Memory B cell (primary cell): ENCODE measurements around the gene ETV4.
A peak's percentile ranks its signal among the peaks of the same experiment; 100 is the strongest.
"Not testable (repeated sequence)": the region's sequence is repeated elsewhere in the genome, so short reads cannot be mapped to it uniquely, and the experiment has no call there.

Experiments
- ATAC-seq: fragments of 150-1000 bp; cut with Tn5 transposase; 2 replicates; pipeline ENCODE4 v1.10.0; 2021; ENCODE audit warnings: low read depth, mild to moderate bottlenecking, moderate library complexity
- DNase-seq, 2 donors: peaks; one replicate each; pipeline ENCODE4 v3.0.0; 2022; ENCODE audit warnings: low spot score in 2 of 2
- H3K27ac Mint-ChIP-seq: one replicate; pipeline ENCODE4 v1.8.0; 2022; ENCODE audit warnings: mild to moderate bottlenecking, moderate library complexity, mixed read lengths
- H3K27me3 Mint-ChIP-seq: one replicate; pipeline ENCODE4 v1.8.0; 2022; ENCODE audit warnings: mixed read lengths
- H3K36me3 Mint-ChIP-seq: one replicate; pipeline ENCODE4 v1.8.0; 2022; ENCODE audit warnings: mild to moderate bottlenecking, mixed read lengths
- H3K4me1 Mint-ChIP-seq: one replicate; pipeline ENCODE4 v1.8.0; 2022; ENCODE audit warnings: mixed read lengths
- H3K4me3 Mint-ChIP-seq: one replicate; pipeline ENCODE4 v1.8.0; 2022; ENCODE audit warnings: mild to moderate bottlenecking, moderate library complexity, mixed read lengths
- H3K9me3 Mint-ChIP-seq: one replicate; pipeline ENCODE4 v1.8.0; 2022; ENCODE audit warnings: mixed read lengths

The ETV4 gene

DNA sequence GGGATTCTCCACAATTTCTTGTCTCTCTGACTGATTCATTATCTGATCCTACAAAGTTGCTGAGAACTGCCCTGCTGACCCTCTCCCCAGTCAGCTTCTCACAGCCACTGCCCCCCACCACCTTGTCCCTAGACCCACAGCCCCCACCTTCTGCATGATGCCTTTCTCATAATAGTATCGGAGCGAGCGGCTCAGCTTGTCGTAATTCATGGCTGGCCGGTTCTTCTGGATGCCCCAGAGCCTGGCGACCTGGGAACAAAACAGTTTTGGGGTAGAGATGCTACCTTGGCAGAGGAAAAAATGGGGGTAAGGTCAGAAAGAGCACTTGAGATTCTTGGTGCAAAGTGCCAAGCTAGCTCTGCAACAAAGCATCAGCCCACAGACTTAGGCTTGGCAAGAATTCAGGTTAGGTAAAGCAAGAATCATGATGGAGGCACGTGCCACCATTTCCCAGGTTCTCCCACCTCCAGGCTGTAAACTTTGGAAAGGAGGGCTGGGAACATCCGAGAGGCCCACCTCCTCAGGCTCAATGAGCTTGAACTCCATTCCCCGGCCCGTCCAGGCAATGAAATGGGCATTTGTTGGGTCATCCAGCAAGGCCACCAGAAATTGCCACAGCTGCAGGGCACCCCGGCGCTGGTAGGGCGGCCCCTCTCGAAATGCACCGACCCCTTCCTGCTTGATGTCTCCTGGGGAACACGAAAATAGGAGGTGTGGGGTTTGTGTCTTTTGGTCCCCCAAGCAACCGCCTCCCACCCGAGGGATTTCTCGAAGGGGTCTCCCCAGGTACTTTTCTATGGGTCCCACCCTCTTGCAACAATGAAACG, 16.9 kb downstream of the ETV4 start:
- Mint-ChIP-seq H3K27ac (no peak overlapping the region), H3K36me3 (peaks cover 16% of the 10 kb centered on the region), H3K4me1 (peaks cover 5% of the 10 kb centered on the region), H3K27me3 (no peaks in the 10 kb centered on the region), H3K4me3 (no peak overlapping the region), H3K9me3 (no peaks in the 10 kb centered on the region)
- DNase-seq (no peak), ATAC-seq (no peak)

DNA sequence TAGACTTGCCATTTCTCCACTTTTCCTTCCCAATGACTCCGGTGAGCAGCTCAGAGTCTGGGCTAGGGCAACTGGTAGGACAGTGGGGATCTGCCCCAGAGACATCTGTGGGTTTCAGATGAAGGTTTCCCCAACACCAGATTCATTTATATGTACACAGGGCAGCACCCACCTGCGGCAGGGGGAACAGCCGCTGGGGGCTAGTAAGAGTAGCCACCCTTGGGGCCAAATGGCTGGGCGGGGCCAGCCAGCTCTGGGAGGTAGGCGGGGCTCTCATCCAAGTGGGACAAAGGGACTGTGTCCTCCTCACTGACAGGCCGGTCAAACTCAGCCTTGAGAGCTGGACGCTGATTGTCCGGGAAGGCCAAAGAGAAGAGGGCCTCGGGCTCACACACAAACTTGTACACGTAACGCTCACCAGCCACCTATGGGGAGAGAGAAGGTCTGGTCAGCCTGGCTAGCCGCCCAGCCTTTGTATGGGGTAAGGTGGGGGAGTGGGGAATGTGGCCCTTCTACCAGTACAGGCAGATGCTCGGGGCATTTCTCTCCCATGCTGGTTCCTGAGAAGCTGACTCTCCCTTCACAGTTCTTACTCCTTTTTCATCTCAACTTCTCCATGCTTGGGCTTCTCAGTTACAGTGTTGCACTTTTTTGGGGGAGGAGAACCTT, 17.7 kb downstream of the ETV4 start:
- no peak overlapping the region for H3K27ac Mint-ChIP-seq
- no peaks in the 10 kb centered on the region for H3K27me3 Mint-ChIP-seq
- ATAC-seq: no peak
- H3K4me1 Mint-ChIP-seq: peaks cover 5% of the 10 kb centered on the region
- no peak overlapping the region for H3K4me3 Mint-ChIP-seq
- H3K36me3 Mint-ChIP-seq: peaks cover 19% of the 10 kb centered on the region
- no peak for DNase-seq
- H3K9me3 Mint-ChIP-seq: no peaks in the 10 kb centered on the region

DNA sequence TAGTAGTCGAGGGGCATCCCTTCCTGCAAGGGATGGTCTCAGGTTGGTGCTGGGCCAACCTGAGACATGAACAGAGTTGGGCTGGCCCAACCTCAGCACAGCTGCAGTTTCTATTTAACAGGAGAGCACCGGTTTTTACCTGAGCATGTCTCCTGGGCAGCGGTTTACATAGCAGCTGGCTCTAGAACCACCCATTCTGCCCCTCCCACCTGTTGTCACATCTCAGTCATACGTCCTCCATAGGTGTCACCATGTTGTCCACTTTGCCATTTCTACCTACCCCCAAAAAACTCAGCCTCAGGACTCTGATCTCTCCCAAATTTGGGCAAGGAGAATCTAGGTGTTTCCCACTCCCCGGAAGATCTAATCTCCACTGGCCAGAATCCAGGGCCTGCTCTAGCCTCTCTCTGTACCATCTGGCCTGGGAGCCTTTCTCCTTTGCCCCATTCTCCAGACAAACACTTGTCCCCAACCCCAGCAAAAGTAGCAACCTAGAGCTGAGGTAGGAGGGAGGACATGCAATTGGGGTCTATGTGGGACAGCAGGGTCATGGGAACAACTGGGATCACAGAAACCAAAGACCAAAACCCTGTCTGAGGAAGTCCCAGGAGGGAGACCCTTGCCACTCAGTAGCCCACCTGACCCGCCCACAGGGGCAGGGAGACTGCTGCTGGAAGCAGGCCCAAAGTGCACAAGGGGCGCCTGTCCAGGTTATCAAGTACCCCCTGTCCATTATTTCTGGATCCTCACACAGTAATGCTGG, 19.1 kb downstream of the ETV4 start:
- peaks cover 5% of the 10 kb centered on the region for H3K4me1 Mint-ChIP-seq
- H3K4me3 Mint-ChIP-seq: no peak overlapping the region
- ATAC-seq (no peak), DNase-seq (no peak)
- no peak overlapping the region for H3K27ac Mint-ChIP-seq
- H3K27me3 Mint-ChIP-seq: no peaks in the 10 kb centered on the region
- no peaks in the 10 kb centered on the region for H3K9me3 Mint-ChIP-seq
- peaks cover 19% of the 10 kb centered on the region for H3K36me3 Mint-ChIP-seq

DNA sequence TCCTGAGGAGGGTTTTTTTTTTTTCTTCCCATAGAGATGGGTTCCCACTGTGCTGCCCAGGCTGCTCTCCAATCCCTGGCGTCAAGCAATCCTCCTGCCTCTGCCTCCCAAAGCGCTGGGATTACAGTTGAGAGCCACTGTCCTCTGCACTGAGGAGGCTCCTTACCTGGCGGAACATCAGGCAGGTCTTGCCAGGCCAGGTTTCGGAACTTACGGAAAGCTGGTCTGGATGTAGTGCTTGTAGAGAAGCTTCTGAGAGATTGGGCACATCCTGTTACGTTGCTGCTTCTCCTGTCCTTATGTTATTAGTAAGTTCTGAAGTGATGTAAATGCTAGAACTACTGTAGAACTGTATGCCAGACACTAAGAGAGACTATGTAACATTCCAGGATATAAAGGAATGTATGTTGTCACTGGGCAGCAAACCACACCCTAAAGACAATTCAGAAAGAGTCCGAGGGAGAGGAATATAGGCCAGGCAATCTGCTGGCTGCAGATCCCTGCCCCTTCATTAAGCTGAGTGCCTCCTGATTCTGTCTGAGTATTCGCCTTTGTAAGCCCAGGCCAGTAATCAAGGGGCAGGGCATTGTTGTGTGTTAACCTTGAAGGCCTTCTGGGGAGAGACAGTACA, 21.1 kb downstream of the ETV4 start:
- H3K4me3 Mint-ChIP-seq: no peak overlapping the region
- DNase-seq (no peak), ATAC-seq (no peak)
- H3K27me3 Mint-ChIP-seq: no peaks in the 10 kb centered on the region
- H3K4me1 Mint-ChIP-seq: peaks cover 7% of the 10 kb centered on the region
- peaks cover 30% of the 10 kb centered on the region for H3K36me3 Mint-ChIP-seq
- H3K9me3 Mint-ChIP-seq: no peaks in the 10 kb centered on the region
- no peak overlapping the region for H3K27ac Mint-ChIP-seq

DNA sequence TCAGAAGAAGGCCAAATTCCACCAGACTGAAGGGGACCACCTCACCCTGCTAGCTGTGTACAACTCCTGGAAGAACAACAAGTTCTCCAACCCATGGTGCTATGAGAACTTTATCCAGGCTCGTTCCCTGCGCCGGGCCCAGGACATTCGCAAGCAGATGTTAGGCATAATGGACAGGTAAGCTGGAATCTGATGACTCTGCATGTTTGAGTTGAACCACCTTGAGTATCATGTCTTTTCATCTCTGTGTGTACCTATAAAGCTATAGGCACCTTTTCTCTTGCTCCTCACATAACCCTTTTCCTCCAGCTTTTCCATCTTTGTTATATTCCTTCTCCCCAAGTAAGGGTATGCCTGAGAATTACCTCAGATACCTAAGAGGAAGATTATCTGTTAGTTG, 24.8 kb downstream of the ETV4 start:
- H3K9me3 Mint-ChIP-seq: no peaks in the 10 kb centered on the region
- H3K4me1 Mint-ChIP-seq: peaks cover 7% of the 10 kb centered on the region
- H3K4me3 Mint-ChIP-seq: no peak overlapping the region
- ATAC-seq: no peak
- H3K27me3 Mint-ChIP-seq: no peaks in the 10 kb centered on the region
- H3K36me3 Mint-ChIP-seq: peaks cover 43% of the 10 kb centered on the region
- DNase-seq: no peak
- no peak overlapping the region for H3K27ac Mint-ChIP-seq

DNA sequence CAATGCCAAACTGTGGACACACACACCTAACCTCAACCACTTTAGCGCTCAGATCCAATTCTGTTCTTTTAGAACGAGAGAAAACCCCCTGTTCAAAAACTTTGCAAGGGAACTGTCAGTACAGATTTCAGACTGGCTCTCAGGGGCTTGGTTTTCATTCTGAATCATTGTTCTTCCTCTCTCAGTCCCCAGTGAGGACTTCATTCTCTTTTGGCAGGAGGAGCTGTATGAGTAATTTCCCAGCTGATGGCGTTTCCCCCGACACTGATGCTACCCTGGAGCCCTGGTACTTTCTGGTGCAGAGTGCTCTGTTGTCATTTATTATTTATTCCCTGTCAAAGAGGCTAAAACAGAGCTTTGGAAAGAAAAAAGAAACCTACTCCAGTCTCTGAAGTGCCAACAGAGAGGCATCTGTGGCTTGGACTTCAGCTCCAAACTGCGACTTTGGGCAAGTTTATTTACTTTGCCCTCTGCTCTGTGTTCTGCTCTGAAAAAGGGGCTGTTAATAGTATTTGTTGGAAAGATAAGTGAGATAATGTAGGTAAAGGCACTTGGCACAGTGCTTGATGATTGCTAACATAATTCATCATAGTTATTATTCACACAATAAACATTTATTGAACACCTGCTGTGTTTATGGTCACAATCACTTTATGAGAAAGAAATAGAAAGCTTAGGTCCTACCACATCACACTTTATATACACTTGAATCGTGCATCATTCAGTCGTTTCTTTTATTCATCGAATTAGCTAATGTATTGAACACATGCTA, 28.3 kb downstream of the ETV4 start:
- H3K36me3 Mint-ChIP-seq: peaks cover 40% of the 10 kb centered on the region
- no peak overlapping the region for H3K4me3 Mint-ChIP-seq
- DNase-seq (no peak), ATAC-seq (no peak)
- no peaks in the 10 kb centered on the region for H3K27me3 Mint-ChIP-seq
- peaks cover 7% of the 10 kb centered on the region for H3K4me1 Mint-ChIP-seq
- no peak overlapping the region for H3K27ac Mint-ChIP-seq
- no peaks in the 10 kb centered on the region for H3K9me3 Mint-ChIP-seq

DNA sequence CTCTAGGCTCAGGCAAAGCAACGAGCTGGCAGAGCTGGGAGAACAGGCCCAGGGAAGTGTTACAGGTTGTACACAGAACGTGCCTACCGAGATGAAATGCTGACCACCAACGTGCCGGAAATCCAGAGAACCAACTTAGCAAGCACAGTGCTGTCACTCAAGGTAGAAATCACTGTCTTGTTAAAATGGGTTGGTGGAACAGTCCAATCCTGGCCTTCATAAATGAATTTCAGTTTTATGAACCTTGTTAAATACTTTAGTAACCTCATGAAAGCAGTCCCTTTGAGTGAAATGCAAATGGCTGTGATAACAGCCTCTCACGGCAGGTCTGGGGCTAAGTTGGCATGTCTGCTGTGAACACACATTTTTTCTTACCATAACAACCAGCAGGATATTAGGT, 29.0 kb downstream of the ETV4 start:
- Mint-ChIP-seq H3K27ac (peak overlapping the region; percentile 73), H3K4me1 (peaks cover 7% of the 10 kb centered on the region)
- no peak for ATAC-seq

DNA sequence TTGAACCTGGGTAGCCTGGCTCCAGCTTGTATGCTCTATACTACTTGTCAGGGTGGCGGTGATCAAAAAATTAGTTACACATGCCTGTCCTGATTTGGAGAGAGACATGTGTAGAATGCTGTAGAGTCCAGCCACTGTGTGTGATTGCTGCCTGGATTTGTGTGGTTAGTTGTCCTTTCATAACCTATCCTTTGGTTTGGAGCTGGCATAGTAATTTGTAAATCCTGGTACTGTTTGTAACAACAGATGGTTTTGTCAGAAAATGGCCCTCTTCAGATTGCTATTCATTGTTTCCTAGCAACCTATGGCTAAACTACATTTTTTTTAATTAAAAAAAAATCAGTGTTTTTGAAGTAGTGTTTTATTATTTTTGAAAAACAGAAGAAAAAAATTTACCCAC, 30.5 kb downstream of the ETV4 start:
- Mint-ChIP-seq H3K9me3 (no peaks in the 10 kb centered on the region), H3K27ac (no peak overlapping the region), H3K4me1 (peaks cover 6% of the 10 kb centered on the region), H3K36me3 (peaks cover 40% of the 10 kb centered on the region), H3K4me3 (no peak overlapping the region), H3K27me3 (no peaks in the 10 kb centered on the region)
- no peak for ATAC-seq
- DNase-seq: no peak

More for the DNA sequence above, 29.0 kb downstream of the ETV4 start:
- Mint-ChIP-seq H3K9me3 (no peaks in the 10 kb centered on the region), H3K36me3 (peaks cover 43% of the 10 kb centered on the region), H3K27me3 (no peaks in the 10 kb centered on the region), H3K4me3 (no peak overlapping the region)
- DNase-seq: no peak

DNA sequence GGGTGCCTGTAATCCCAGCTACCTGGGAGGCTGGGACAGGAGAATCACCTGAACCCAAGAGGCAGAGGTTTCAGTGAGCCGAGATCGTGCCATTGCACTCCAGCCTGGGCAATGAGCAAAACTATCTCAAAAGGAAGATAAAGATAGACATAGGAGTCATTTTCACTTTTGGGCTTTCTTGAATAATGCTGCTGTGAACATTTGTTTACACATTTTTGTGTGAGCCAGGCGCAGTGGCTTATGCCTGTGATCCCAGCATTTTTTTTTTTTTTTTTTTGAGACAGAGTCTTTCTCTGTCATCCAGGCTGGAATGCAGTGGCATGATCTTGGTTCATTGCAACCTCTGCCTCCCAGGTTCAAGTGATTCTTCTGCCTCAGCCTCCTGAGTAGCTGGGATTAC, 34.9 kb downstream of the ETV4 start:
- peaks cover 31% of the 10 kb centered on the region for H3K36me3 Mint-ChIP-seq

DNA sequence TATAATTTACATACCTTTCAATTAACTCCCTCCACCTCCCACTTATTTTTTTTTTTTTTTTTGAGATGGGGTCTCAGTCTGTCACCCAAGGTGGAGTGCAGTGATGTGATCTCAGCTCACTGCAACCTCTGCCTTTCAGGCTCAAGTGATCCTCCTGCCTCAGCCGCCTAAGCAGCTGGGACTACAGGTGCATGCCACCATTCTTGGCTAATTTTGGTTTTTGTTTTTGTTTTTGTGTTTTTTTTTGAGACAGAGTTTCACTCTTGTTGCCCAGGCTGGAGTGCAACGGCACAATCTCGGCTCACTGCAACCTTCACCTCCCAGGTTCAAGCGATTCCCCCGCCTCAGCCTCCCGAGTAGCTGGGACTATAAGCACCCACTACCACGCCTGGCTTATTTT, 36.7 kb downstream of the ETV4 start:
- H3K27ac Mint-ChIP-seq: peak overlapping the region; percentile 71
- H3K4me3 Mint-ChIP-seq, DNase-seq, H3K4me1 Mint-ChIP-seq, H3K27me3 Mint-ChIP-seq, H3K9me3 Mint-ChIP-seq: not testable (repeated sequence)
- peaks cover 37% of the 10 kb centered on the region for H3K36me3 Mint-ChIP-seq
- ATAC-seq: peak; percentile 46

More for the DNA sequence above, 34.9 kb downstream of the ETV4 start:
- not testable (repeated sequence) for DNase-seq, ATAC-seq, H3K4me3 Mint-ChIP-seq, H3K9me3 Mint-ChIP-seq, H3K4me1 Mint-ChIP-seq, H3K27me3 Mint-ChIP-seq
- H3K27ac Mint-ChIP-seq: peak overlapping the region; percentile 28

DNA sequence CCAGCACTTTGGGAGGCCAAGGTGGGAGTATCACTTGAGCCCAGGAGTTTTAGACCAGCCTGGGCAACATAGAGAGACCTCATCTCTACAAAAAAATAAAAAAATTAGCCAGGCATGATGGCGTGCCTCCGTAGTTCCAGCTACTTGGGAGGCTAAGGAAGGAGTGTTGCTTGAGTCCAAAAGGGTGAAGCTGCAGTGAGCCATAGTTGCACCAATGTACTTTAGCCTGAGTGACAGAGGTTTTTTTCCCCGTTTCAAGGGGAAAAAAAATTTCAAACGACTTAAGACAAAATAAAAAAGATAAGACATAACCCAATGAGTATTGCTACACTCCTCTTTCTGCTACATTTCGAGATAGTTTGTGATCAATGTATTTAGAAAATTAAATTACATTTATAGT, 55.5 kb downstream of the ETV4 start:
- Mint-ChIP-seq H3K36me3 (peaks cover 35% of the 10 kb centered on the region), H3K9me3 (no peaks in the 10 kb centered on the region), H3K27me3 (no peaks in the 10 kb centered on the region), H3K4me3 (no peak overlapping the region), H3K27ac (no peak overlapping the region), H3K4me1 (peaks cover 2% of the 10 kb centered on the region)
- DNase-seq: no peak
- no peak for ATAC-seq

DNA sequence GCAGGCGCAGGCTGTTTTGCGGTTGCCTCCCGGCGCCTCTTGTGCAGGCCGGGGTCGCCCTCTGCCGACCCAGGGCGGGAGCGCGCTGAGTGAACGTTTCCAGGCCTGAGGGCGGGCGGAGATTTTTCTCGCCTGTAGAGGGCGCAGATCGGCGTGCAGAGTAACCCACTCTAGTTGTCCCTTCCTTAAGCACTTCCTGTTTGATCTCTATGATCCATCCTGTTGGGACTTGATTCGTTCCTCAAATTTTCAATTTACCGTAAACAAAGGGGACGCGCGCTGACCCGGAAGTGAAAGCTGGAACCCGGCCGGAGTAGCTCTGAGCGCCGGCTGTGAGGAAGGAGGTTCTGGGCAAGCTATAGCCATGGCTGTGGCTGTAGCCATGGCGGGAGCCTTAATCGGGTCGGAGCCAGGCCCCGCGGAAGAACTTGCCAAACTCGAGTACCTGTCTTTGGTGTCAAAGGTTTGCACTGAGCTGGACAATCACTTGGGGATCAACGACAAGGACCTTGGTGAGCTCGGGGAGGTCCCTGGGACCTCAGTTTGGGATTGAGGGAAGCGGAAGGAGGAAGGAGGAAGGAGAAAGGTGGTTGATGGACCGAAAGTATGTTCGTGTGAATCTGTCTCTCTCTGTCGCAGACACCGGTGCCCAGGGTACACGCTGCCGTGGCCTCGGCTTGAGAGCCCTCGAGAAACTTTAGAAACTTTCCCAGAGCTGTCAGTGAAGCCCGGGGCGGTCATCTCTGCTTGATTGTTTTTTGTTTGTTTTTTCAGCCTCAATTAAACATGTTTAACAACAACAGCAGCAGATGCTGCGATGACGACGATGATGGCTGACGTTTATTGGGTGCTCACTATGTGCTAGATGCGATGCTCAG, 62.2 kb downstream of the ETV4 start, which contains the start of gene DHX8:
TSS of gene DHX8 (plus strand) at position 302 of the 878 bp plus-strand sequence. CDS start at position 365, 63 bp downstream.
- H3K36me3 Mint-ChIP-seq: peaks cover 2% of the 10 kb centered on the region
- peak within 1 kb of the TSS; percentile 99 for H3K27ac Mint-ChIP-seq
- peak; percentile 100 for DNase-seq
- H3K4me3 Mint-ChIP-seq: peak within 1 kb of the TSS; percentile 98
- H3K9me3 Mint-ChIP-seq: no peaks in the 10 kb centered on the region
- H3K4me1 Mint-ChIP-seq: peaks cover 11% of the 10 kb centered on the region
- ATAC-seq: peak; percentile 94
- H3K27me3 Mint-ChIP-seq: no peaks in the 10 kb centered on the region
